ENCODE results near the gene CPSF4L. TPM values are rescaled to one million over a fixed set of nuclear protein-coding genes. Genes with fewer than 3 reads are reported as not detected.
"Not testable (repeated sequence)": the region's sequence is repeated elsewhere in the genome, so short reads cannot be mapped to it uniquely, and the experiment has no call there.

Gene CPSF4L
- total and polyA plus RNA-seq, 2 experiments from 2014 or later: not detected

DNA sequence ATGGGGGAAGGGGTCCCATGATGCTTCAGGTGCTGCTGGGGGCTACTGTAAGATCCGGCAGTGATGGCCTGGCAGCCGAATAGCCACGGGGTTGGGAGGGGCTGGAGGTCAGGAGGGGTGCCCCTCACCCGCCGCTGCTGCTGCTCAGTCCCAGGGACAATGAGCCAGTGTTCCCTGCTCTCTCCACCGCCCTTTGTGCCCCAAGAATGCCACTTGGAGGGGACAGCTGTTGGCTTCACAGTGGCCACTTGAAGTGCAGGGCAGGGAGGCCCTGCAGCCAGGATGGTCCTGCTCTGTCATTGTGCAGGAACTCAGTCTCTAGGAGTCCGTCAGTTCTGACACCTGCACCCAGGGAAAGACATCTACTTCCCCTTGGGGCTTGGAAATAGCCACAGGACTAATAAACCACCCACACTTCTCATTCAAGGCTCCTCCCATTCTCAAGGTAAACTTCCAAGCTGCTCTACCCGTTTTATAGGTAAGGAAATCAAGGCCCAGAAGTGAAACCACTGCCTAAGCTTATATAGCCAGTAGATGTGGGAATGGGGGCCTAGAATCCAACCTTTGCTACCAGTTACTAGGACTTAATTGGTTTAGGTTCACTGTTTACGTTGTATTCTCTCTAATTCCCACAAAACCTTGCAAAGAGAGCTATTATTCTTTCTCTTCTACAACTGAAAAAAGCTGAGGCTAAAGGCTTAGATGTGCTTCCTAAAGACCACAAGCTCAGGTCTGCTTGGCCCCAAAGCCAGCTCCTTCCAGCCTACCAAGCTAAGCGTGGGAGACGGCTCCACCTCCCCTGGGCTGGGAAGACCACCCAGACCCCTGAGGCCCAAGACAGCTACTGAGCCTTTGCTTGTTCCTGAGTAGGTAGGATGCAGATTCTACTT, 6.2 kb upstream of the CPSF4L start:
- H4K20me1 ChIP-seq (ENCODE audit: insufficient read depth, poor library complexity, severe bottlenecking): no peaks in the 10 kb centered on the region
- TF ChIP-seq EZH2 (IDR thresholded peaks at IDR 0.05; ENCODE audit: borderline replicate concordance) (no peak), EZH2phosphoT487 (IDR thresholded peaks at IDR 0.05; ENCODE audit: low read depth, severe bottlenecking, unreplicated experiment) (no peak)
- TF ChIP-seq, protein P1, sequence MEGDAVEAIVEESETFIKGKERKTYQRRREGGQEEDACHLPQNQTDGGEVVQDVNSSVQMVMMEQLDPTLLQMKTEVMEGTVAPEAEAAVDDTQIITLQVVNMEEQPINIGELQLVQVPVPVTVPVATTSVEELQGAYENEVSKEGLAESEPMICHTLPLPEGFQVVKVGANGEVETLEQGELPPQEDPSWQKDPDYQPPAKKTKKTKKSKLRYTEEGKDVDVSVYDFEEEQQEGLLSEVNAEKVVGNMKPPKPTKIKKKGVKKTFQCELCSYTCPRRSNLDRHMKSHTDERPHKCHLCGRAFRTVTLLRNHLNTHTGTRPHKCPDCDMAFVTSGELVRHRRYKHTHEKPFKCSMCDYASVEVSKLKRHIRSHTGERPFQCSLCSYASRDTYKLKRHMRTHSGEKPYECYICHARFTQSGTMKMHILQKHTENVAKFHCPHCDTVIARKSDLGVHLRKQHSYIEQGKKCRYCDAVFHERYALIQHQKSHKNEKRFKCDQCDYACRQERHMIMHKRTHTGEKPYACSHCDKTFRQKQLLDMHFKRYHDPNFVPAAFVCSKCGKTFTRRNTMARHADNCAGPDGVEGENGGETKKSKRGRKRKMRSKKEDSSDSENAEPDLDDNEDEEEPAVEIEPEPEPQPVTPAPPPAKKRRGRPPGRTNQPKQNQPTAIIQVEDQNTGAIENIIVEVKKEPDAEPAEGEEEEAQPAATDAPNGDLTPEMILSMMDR (IDR thresholded peaks at IDR 0.05; ENCODE audit: poor library complexity): no peak
- H3K36me3 ChIP-seq (replicated peaks; ENCODE audit: insufficient read depth, low read depth): no peaks in the 10 kb centered on the region
- no peaks in the 10 kb centered on the region for H3K9me3 ChIP-seq (ENCODE audit: low read depth)
- H3K27ac ChIP-seq: no peak overlapping the region
- H3K27me3 ChIP-seq: no peaks in the 10 kb centered on the region
- H3K4me2 ChIP-seq: no peak overlapping the region
- WGBS (ENCODE audit: low lambda C conversion rate, missing lambda C conversion rate): 82% methylated on average over 11 of the region's 11 CpGs
- DNase-seq (ENCODE audit: low spot score): no peak
- no peak overlapping the region for H3K4me3 ChIP-seq
- H3K9me2 ChIP-seq (replicated peaks; ENCODE audit: insufficient read depth): no peaks in the 10 kb centered on the region
- H2AFZ ChIP-seq: no peak overlapping the region
- H3K79me2 ChIP-seq: no peaks in the 10 kb centered on the region
- peaks cover 6% of the 10 kb centered on the region for H3K4me1 ChIP-seq (ENCODE audit: insufficient read depth)

DNA sequence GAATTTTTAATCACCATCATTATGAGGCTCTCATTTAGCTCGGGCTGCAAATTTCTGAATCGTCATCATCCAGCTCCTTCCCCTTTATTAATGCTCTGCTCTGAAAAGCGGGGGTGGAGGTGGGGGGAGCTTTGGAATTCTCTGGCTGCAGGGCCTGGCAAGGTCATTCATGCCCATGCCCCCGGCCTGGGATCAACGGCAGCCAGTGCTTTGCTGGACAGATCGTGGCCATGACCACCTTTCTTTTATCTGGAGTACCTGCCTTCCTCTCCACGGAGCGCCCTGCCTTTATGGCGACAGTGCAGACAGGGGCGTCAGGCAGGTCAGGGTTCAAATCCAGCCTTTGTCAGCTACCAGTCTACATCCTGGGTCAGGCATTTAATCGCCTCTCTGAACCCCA, 5.1 kb upstream of the CPSF4L start:
- DNase-seq (ENCODE audit: low spot score): no peak
- H3K4me1 ChIP-seq (ENCODE audit: insufficient read depth): peaks cover 17% of the 10 kb centered on the region

DNA sequence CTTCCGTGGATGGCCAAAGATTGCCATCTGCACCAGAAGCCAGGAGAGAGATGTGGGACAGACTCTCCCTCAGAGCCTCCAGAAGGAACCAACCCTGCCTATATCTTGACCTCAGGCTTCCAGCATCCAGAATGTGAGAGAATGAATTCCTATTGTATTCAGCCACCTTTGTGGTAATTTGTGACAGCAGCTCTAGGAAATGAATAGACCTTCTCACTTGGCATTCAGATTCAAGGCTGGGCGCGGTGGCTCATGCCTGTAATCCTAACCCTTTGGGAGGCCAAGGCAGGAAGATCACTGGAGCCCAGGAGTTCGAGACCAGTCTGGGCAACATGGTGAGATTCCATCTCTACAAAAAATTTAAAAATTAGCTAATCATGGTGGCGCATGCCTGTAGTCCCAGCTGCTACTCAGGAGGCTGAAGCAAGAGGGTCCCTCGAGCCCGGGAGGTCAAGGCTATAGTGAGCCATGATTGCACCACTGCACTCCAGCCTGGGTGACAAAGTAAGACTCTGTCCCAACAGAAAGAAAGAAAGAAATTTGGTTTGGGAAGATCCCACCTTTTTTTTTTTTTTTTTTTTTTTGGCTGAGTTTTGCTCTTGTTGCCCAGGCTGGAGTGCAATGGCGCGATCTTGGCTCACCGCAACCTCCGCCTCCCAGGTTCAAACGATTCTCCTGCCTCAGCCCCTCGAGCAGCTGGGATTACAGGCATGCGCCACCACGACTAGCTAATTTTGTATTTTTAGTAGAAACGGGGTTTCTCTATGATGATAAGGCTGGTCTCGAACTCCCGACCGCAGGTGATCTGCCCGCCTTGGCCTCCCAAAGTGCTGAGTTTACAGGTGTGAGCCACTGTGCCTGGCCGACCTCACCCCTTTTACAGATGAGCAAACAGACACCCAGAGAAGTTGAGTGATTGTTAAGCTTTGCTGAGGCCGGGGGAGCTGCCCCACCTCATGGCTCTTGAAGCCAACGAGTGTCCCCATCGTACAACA, 4.3 kb upstream of the CPSF4L start:
- no peak overlapping the region for H3K27ac ChIP-seq
- no peaks in the 10 kb centered on the region for H3K9me2 ChIP-seq (replicated peaks; ENCODE audit: insufficient read depth)
- H2AFZ ChIP-seq: no peak overlapping the region
- no peaks in the 10 kb centered on the region for H3K36me3 ChIP-seq (replicated peaks; ENCODE audit: insufficient read depth, low read depth)
- WGBS (ENCODE audit: low lambda C conversion rate, missing lambda C conversion rate): 93% methylated on average over 24 of the region's 24 CpGs
- H3K4me3 ChIP-seq: no peak overlapping the region
- TF ChIP-seq, protein P1 (IDR thresholded peaks at IDR 0.05; ENCODE audit: poor library complexity): no peak
- no peak for TF ChIP-seq EZH2 (IDR thresholded peaks at IDR 0.05; ENCODE audit: borderline replicate concordance)
- TF ChIP-seq EZH2phosphoT487 (IDR thresholded peaks at IDR 0.05; ENCODE audit: low read depth, severe bottlenecking, unreplicated experiment): no peak
- H3K4me1 ChIP-seq (ENCODE audit: insufficient read depth): peaks cover 21% of the 10 kb centered on the region
- no peaks in the 10 kb centered on the region for H4K20me1 ChIP-seq (ENCODE audit: insufficient read depth, poor library complexity, severe bottlenecking)
- no peaks in the 10 kb centered on the region for H3K27me3 ChIP-seq
- H3K9me3 ChIP-seq (ENCODE audit: low read depth): no peaks in the 10 kb centered on the region
- no peaks in the 10 kb centered on the region for H3K79me2 ChIP-seq
- no peak overlapping the region for H3K4me2 ChIP-seq
- no peak for DNase-seq (ENCODE audit: low spot score)

More for the DNA sequence above, 5.1 kb upstream of the CPSF4L start:
- Histone ChIP-seq H3K36me3 (replicated peaks; ENCODE audit: insufficient read depth, low read depth) (no peaks in the 10 kb centered on the region), H3K9me2 (replicated peaks; ENCODE audit: insufficient read depth) (no peaks in the 10 kb centered on the region), H3K27me3 (no peaks in the 10 kb centered on the region), H2AFZ (no peak overlapping the region), H3K4me2 (no peak overlapping the region), H4K20me1 (ENCODE audit: insufficient read depth, poor library complexity, severe bottlenecking) (no peaks in the 10 kb centered on the region), H3K9me3 (ENCODE audit: low read depth) (no peaks in the 10 kb centered on the region), H3K79me2 (no peaks in the 10 kb centered on the region), H3K27ac (no peak overlapping the region), H3K4me3 (no peak overlapping the region)
- TF ChIP-seq EZH2 (IDR thresholded peaks at IDR 0.05; ENCODE audit: borderline replicate concordance) (no peak), EZH2phosphoT487 (IDR thresholded peaks at IDR 0.05; ENCODE audit: low read depth, severe bottlenecking, unreplicated experiment) (no peak)
- TF ChIP-seq, protein P1 (IDR thresholded peaks at IDR 0.05; ENCODE audit: poor library complexity): no peak
- WGBS (ENCODE audit: low lambda C conversion rate, missing lambda C conversion rate): 92% methylated on average over 11 of the region's 11 CpGs

DNA sequence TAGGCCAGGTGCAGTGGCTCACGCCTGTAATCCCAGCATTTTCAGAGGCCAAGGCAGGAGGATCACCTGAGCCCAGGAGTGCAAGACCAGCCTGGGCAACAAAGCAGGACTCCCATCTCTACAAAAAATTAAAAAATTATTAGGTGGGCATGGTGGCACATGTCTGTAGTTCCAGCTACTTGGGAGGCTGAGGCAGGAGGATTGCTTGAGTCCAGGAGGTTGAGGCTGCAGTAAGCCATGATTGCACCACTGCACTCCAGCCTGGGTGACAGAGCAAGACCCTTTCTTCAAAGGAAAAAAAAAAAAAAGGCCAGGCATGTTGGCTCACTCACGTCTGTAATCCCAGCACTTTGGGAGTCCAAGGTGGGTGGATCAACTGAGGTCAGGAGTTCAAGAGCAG, 2.8 kb upstream of the CPSF4L start:
- H3K27ac ChIP-seq; H2AFZ ChIP-seq; DNase-seq (ENCODE audit: low spot score); H4K20me1 ChIP-seq (ENCODE audit: insufficient read depth, poor library complexity, severe bottlenecking); H3K9me3 ChIP-seq (ENCODE audit: low read depth); H3K4me3 ChIP-seq; H3K79me2 ChIP-seq; H3K27me3 ChIP-seq; H3K36me3 ChIP-seq (replicated peaks; ENCODE audit: insufficient read depth, low read depth); H3K4me2 ChIP-seq; H3K9me2 ChIP-seq (replicated peaks; ENCODE audit: insufficient read depth): not testable (repeated sequence)
- peaks cover 21% of the 10 kb centered on the region for H3K4me1 ChIP-seq (ENCODE audit: insufficient read depth)
- WGBS (ENCODE audit: low lambda C conversion rate, missing lambda C conversion rate): 85% methylated on average over 2 of the region's 2 CpGs
